Neutrophil (primary cell): ENCODE data around the gene FAM3B.
"Not testable (repeated sequence)": the region's sequence is repeated elsewhere in the genome, so short reads cannot be mapped to it uniquely, and the experiment has no call there.

Experiments
- H3K27ac ChIP-seq: fragments of 200-600 bp; sonication (generic); 2 replicates; pipeline ENCODE4 v1.5.1; 2016; ENCODE audit warnings: mild to moderate bottlenecking, moderate library complexity
- H3K27me3 ChIP-seq: fragments of 200-600 bp; sonication (generic); 2 replicates; pipeline ENCODE4 v1.6.0; 2016; ENCODE audit warnings: mild to moderate bottlenecking
- H3K36me3 ChIP-seq: fragments of 200-600 bp; sonication (generic); 2 replicates; pipeline ENCODE4 v1.5.1; 2017
- H3K4me1 ChIP-seq, 2 experiments: fragments of 200-600 bp in 1 of 2; sonication (generic) in 1 of 2; 1 replicate in 1 of 2; 2 replicates in 1 of 2; pipeline versions ENCODE4 v1.5.1 to v1.6.1; 2013 to 2016; ENCODE audit warnings: low read depth in 1 of 2, low read length in 1 of 2, mild to moderate bottlenecking in 1 of 2, moderate library complexity in 1 of 2; ENCODE audit not compliant: control insufficient read depth in 1 of 2, insufficient read depth in 1 of 2
- H3K4me3 ChIP-seq, 2 experiments: fragments of 200-600 bp in 1 of 2; sonication (generic) in 1 of 2; 1 replicate in 1 of 2; 2 replicates in 1 of 2; pipeline ENCODE4 v1.5.1; 2013 to 2016; ENCODE audit warnings: low read depth in 1 of 2, low read length in 1 of 2, mild to moderate bottlenecking in 1 of 2, moderate library complexity in 1 of 2
- H3K9me3 ChIP-seq: fragments of 200-600 bp; sonication (generic); 2 replicates; pipeline ENCODE4 v1.5.1; 2016
- TF ChIP-seq, protein P1 (sequence below): fragments of 200-600 bp; sonication (generic); IDR thresholded peaks from 2 replicates; pipeline ENCODE4 v1.5.1; 2016; ENCODE audit warnings: antibody characterized with exemption

The FAM3B gene

DNA sequence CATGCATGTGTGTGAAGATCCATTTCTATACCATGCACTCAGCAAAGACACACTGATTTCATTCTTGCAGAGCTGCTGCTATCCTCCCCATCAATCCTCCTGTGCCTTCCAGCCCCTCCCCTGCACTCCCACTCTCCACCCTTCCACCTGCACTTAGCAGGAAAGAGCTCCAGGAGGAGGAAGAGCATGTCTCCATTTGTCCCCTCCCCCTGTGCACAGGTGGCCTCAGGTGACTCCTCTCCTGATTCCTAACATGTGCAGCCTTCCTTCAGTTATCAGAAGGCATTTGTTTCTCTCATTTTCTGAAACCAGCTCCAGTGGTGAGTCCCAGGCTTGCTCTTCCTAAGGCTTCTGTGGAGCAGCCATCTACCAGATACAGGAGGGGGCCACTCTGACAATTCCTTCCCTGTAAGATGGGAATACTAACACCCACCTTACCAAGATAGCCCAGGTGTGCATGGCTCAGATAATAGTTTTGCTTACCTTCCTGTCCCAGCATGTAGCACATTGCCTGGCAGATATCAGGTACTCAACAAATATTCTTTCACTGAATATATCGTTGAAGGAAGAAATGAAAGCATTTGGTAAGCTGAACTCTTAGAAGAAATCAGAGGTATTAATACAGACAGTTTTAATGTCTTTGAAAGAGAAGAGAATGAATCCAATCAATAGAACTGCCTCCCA is 21.9 kb upstream of the FAM3B start:
- Histone ChIP-seq H3K9me3 (no peaks in the 10 kb centered on the region), H3K27ac (no peak overlapping the region), H3K4me1 (no peaks in the 10 kb centered on the region), H3K27me3 (peaks cover 54% of the 10 kb centered on the region), H3K4me3 (no peak overlapping the region), H3K36me3 (no peaks in the 10 kb centered on the region)
- TF ChIP-seq, protein P1, sequence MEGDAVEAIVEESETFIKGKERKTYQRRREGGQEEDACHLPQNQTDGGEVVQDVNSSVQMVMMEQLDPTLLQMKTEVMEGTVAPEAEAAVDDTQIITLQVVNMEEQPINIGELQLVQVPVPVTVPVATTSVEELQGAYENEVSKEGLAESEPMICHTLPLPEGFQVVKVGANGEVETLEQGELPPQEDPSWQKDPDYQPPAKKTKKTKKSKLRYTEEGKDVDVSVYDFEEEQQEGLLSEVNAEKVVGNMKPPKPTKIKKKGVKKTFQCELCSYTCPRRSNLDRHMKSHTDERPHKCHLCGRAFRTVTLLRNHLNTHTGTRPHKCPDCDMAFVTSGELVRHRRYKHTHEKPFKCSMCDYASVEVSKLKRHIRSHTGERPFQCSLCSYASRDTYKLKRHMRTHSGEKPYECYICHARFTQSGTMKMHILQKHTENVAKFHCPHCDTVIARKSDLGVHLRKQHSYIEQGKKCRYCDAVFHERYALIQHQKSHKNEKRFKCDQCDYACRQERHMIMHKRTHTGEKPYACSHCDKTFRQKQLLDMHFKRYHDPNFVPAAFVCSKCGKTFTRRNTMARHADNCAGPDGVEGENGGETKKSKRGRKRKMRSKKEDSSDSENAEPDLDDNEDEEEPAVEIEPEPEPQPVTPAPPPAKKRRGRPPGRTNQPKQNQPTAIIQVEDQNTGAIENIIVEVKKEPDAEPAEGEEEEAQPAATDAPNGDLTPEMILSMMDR, result no peak

DNA sequence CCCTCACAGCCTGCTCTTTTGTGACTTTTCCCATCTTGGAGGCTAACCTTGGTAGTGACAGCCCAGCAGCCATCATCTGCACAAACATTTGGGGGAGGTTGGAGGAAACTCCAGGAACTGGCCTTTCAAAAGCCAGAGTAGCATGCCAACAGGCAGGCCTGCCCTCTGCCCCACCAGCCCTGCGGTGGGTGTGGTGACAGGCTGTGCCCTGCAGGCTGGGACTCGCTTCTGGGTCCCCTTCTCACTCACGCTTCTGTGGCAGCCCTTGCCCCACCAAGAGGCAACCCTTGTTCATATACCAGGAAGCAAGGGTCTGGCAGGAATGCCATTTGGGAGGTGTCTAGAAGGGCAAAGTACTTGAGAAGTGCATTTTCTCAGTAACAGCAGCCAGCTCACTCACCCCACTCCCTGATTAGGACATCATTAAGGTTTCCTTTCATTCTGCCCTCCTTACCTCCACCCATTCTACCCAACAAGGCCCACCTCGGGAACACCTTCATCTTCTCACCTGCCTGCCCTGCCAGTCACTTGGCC is 20.8 kb upstream of the FAM3B start:
- peaks cover 43% of the 10 kb centered on the region for H3K27me3 ChIP-seq
- no peaks in the 10 kb centered on the region for H3K36me3 ChIP-seq
- no peaks in the 10 kb centered on the region for H3K4me1 ChIP-seq
- no peak overlapping the region for H3K27ac ChIP-seq
- no peaks in the 10 kb centered on the region for H3K9me3 ChIP-seq
- TF ChIP-seq, protein P1, result no peak
- no peak overlapping the region for H3K4me3 ChIP-seq

DNA sequence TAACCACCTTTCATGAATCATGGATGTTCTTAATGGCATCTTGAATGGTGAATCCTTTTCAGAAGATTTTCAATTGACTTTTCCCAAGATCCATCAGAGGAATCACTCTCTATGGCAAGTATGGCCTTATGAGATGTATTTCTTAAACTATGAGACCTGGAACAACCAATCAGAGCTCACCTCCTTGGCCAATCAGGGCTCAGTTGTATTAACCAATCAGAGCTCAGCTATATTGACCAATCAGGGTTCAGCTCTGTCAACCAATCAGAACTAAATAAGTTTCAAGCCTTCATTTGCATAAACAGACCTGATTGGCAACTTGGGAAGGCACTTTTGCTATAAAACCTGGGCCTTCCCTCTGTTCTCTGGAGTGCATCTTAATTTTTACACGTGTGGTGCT is 13.6 kb upstream of the FAM3B start:
- TF ChIP-seq, protein P1, result no peak
- H3K27me3 ChIP-seq, result peaks cover 23% of the 10 kb centered on the region
- peaks cover 4% of the 10 kb centered on the region for H3K9me3 ChIP-seq
- H3K4me3 ChIP-seq, result no peak overlapping the region
- no peaks in the 10 kb centered on the region for H3K4me1 ChIP-seq
- H3K36me3 ChIP-seq, result no peaks in the 10 kb centered on the region
- no peak overlapping the region for H3K27ac ChIP-seq

DNA sequence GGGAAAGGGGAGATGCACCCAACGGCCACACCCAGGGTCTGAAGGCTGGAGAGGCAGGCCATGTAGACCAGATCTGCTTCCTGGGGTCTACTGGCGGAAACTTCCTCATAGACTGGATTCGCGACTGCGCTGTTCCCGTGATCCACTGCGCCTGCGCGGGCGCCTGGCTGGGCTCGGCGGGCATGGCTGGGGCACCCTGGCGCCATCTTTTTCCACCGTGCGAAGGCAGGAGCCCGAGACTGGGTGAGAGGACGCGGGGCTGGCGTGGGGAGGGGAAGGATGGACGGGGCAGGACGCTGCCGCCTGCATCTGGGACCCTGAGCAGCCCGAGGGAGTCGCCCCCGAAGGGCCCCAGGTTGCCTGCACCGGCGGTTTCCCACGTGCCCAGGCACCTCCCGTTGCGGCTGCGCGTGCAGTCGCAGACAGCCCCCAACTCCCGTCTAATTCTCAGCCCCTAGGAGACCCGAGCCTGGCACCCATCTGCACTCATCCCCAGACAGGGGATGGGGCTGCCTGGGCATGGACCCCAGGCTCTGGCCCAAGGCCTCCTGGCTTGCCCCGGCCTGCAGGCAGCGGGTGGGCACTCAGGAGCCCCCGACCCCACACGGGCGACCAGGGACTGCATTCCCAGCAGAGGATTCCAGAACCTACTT is 12.4 kb upstream of the FAM3B start:
- no peak overlapping the region for H3K27ac ChIP-seq
- H3K4me1 ChIP-seq, result no peaks in the 10 kb centered on the region
- TF ChIP-seq, protein P1, result no peak
- H3K4me3 ChIP-seq, result no peak overlapping the region
- no peaks in the 10 kb centered on the region for H3K36me3 ChIP-seq
- H3K27me3 ChIP-seq, result peaks cover 30% of the 10 kb centered on the region
- H3K9me3 ChIP-seq, result peaks cover 4% of the 10 kb centered on the region

DNA sequence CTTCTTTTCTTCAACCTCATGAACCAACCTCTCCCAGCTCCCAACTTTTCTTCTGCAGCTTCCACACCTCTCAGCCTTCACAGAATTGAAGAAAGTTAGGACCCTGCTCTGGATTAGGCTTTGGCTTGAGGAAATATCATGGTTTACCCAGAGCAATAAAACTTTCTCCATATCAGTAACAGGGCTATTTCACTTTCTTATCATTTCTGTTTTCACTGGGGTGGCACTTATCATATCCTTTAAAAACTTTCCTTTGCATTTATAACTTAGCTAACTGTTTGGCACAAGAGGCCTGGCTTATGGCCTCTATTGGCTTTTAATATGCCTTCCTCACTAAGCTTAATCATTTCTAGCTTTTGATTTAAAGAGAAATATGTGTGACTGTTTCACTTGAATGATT is 9.4 kb upstream of the FAM3B start:
- H3K36me3 ChIP-seq, result no peaks in the 10 kb centered on the region
- H3K9me3 ChIP-seq, result no peaks in the 10 kb centered on the region
- H3K27me3 ChIP-seq, result peaks cover 47% of the 10 kb centered on the region
- TF ChIP-seq, protein P1, result no peak
- H3K4me1 ChIP-seq, result no peaks in the 10 kb centered on the region
- no peak overlapping the region for H3K4me3 ChIP-seq
- no peak overlapping the region for H3K27ac ChIP-seq

DNA sequence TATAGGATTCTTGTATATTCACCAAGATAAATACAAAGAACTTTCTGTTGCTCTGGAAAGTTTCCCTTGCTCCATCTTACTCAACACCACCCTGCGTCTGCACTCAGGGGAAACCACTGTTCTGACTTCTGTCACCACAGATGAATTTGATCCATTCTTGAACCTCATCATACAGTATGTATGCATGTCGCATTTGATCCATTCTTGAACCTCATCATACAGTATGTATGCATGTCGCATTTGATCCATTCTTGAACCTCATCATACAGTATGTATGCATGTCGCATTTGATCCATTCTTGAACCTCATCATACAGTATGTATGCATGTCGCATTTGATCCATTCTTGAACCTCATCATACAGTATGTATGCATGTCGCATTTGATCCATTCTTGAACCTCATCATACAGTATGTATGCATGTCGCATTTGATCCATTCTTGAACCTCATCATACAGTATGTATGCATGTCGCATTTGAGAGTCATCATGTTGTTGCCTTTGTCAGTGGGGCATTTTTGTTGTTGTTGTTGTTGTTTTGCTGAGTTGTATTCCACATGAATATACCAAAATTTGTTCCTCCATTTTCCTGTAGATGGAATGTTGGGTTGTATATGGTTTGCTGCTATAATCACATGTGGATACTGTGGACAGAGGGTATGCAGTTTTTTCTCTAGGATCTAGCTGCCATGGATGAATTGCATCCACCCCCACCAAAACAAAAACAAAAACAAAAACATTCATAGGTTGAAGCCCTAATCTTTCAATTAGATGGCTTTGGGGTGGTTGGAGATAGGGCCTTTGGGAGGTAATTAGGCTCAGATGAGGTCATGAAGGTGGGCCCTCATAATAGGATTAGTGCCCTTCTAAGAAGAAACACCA is 3.1 kb upstream of the FAM3B start:
- not testable (repeated sequence) for H3K4me3 ChIP-seq, H3K9me3 ChIP-seq, H3K27ac ChIP-seq, H3K4me1 ChIP-seq, H3K36me3 ChIP-seq
- H3K27me3 ChIP-seq, result peaks cover 91% of the 10 kb centered on the region
